HUES64 (cell line): ENCODE data around the gene PPIL6.

Experiments used
- H3K27ac ChIP-seq: 2 replicates; pipeline ENCODE4 v1.7.0; 2013; ENCODE audit warnings: low read depth, low read length, inconsistent platforms
- H3K27me3 ChIP-seq: 2 replicates; pipeline ENCODE4 v1.6.1; 2013; ENCODE audit warnings: mild to moderate bottlenecking, low read length; ENCODE audit not compliant: insufficient read depth
- H3K36me3 ChIP-seq: 2 replicates; pipeline ENCODE4 v1.6.1; 2013; ENCODE audit warnings: mild to moderate bottlenecking, low read length; ENCODE audit not compliant: insufficient read depth
- H3K4me1 ChIP-seq: 2 replicates; pipeline ENCODE4 v1.6.1; 2013; ENCODE audit warnings: mild to moderate bottlenecking, low read length, moderate library complexity; ENCODE audit not compliant: insufficient read depth
- H3K4me3 ChIP-seq: 2 replicates; pipeline ENCODE4 v1.5.1; 2013; ENCODE audit warnings: mild to moderate bottlenecking, low read length, moderate library complexity
- H3K9ac ChIP-seq: 2 replicates; pipeline ENCODE4 v1.6.1; 2013; ENCODE audit warnings: mild to moderate bottlenecking, low read depth, low read length
- H3K9me3 ChIP-seq: 2 replicates; pipeline ENCODE4 v1.6.1; 2013; ENCODE audit warnings: low read depth, low read length; ENCODE audit not compliant: insufficient read depth
- WGBS: fragments of 150-250, 120-280 bp; methylation state at CpG from one replicate; pipeline ENCODE4 v1.1.7; 2013; ENCODE audit warnings: missing lambda C conversion rate; 5-methylcytosine and 5-hydroxymethylcytosine counted together

PPIL6 gene

GRCh38 chr6:109455437-109456110, 15.1 kb upstream of the PPIL6 start, which contains the start of gene MICAL1:
Gene MICAL1 (minus strand): TSS chr6:109455772. CDS start chr6:109454196, 1,576 bp downstream.
- H3K27me3 ChIP-seq: no peaks in the 10 kb centered on the region
- peak within 1 kb of the TSS; percentile 69 for H3K9ac ChIP-seq
- WGBS: under 1% methylated on average over 59 of the region's 70 CpGs
- no peaks in the 10 kb centered on the region for H3K9me3 ChIP-seq
- H3K4me3 ChIP-seq: peak within 1 kb of the TSS; percentile 86
- peaks cover 24% of the 10 kb centered on the region for H3K4me1 ChIP-seq
- peak within 1 kb of the TSS; percentile 57; the same call in 1 of the 2 replicates for H3K27ac ChIP-seq
- H3K36me3 ChIP-seq: peaks cover 27% of the 10 kb centered on the region

- H3K9me3 ChIP-seq: no peaks in the 10 kb centered on the region
- H3K9ac ChIP-seq: peak overlapping the region; percentile 69
- 4% methylated on average over 48 of the region's 48 CpGs for WGBS
- peaks cover 24% of the 10 kb centered on the region for H3K4me1 ChIP-seq
- peaks cover 32% of the 10 kb centered on the region for H3K36me3 ChIP-seq
- H3K4me3 ChIP-seq: peak overlapping the region; percentile 86
- H3K27me3 ChIP-seq: no peaks in the 10 kb centered on the region
- peak overlapping the region; percentile 57; the same call in 1 of the 2 replicates for H3K27ac ChIP-seq
Observed at GRCh38 chr6:109454496-109455436, 14.3 kb upstream of the PPIL6 start.

- H3K4me1 ChIP-seq: peaks cover 24% of the 10 kb centered on the region
- no peaks in the 10 kb centered on the region for H3K27me3 ChIP-seq
- 93% methylated on average over 27 of the region's 27 CpGs for WGBS
- H3K4me3 ChIP-seq: peak overlapping the region; percentile 86
- H3K9me3 ChIP-seq: no peaks in the 10 kb centered on the region
- no peak overlapping the region for H3K27ac ChIP-seq
- peak overlapping the region; percentile 50; the same call in 1 of the 2 replicates for H3K9ac ChIP-seq
- peaks cover 33% of the 10 kb centered on the region for H3K36me3 ChIP-seq
Observed at GRCh38 chr6:109453594-109454495, 13.4 kb upstream of the PPIL6 start.

- Histone ChIP-seq H3K4me3 (no peak overlapping the region), H3K9ac (no peak overlapping the region), H3K36me3 (peaks cover 35% of the 10 kb centered on the region), H3K27ac (no peak overlapping the region), H3K27me3 (no peaks in the 10 kb centered on the region), H3K9me3 (no peaks in the 10 kb centered on the region), H3K4me1 (peaks cover 24% of the 10 kb centered on the region)
- WGBS: 94% methylated on average over 2 of the region's 2 CpGs
Observed at GRCh38 chr6:109453156-109453555, 12.7 kb upstream of the PPIL6 start.

- Histone ChIP-seq H3K27ac (no peak overlapping the region), H3K9ac (no peak overlapping the region), H3K4me3 (no peak overlapping the region), H3K4me1 (peaks cover 15% of the 10 kb centered on the region), H3K36me3 (peaks cover 35% of the 10 kb centered on the region), H3K27me3 (no peaks in the 10 kb centered on the region), H3K9me3 (no peaks in the 10 kb centered on the region)
- 92% methylated on average over 9 of the region's 9 CpGs for WGBS
Observed at GRCh38 chr6:109452181-109452580, 11.8 kb upstream of the PPIL6 start.

GRCh38 chr6:109451376-109451775, 10.9 kb upstream of the PPIL6 start:
- Histone ChIP-seq H3K36me3 (peaks cover 43% of the 10 kb centered on the region), H3K9me3 (no peaks in the 10 kb centered on the region), H3K27ac (no peak overlapping the region), H3K9ac (no peak overlapping the region), H3K4me1 (peaks cover 7% of the 10 kb centered on the region), H3K27me3 (no peaks in the 10 kb centered on the region), H3K4me3 (no peak overlapping the region)
- WGBS: 93% methylated on average over 7 of the region's 7 CpGs

- H3K27ac ChIP-seq: no peak overlapping the region
- H3K27me3 ChIP-seq: no peaks in the 10 kb centered on the region
- peaks cover 49% of the 10 kb centered on the region for H3K36me3 ChIP-seq
- no peak overlapping the region for H3K4me3 ChIP-seq
- H3K9ac ChIP-seq: no peak overlapping the region
- H3K9me3 ChIP-seq: no peaks in the 10 kb centered on the region
- peaks cover 6% of the 10 kb centered on the region; the same call in 1 of the 2 replicates for H3K4me1 ChIP-seq
- 99% methylated on average over 3 of the region's 3 CpGs for WGBS
Observed at GRCh38 chr6:109450801-109451200, 10.4 kb upstream of the PPIL6 start.

GRCh38 chr6:109449795-109450673, 9.6 kb upstream of the PPIL6 start:
- Histone ChIP-seq H3K4me1 (peaks cover 6% of the 10 kb centered on the region; the same call in 1 of the 2 replicates), H3K27me3 (no peaks in the 10 kb centered on the region), H3K4me3 (no peak overlapping the region), H3K27ac (no peak overlapping the region), H3K9me3 (no peaks in the 10 kb centered on the region), H3K9ac (no peak overlapping the region), H3K36me3 (peaks cover 56% of the 10 kb centered on the region)
- 90% methylated on average over 16 of the region's 16 CpGs for WGBS

- WGBS: 95% methylated on average over 19 of the region's 19 CpGs
- Histone ChIP-seq H3K4me3 (no peak overlapping the region), H3K4me1 (peaks cover 2% of the 10 kb centered on the region; the same call in 1 of the 2 replicates), H3K27me3 (no peaks in the 10 kb centered on the region), H3K36me3 (peaks cover 64% of the 10 kb centered on the region), H3K27ac (no peak overlapping the region), H3K9ac (no peak overlapping the region), H3K9me3 (no peaks in the 10 kb centered on the region)
Observed at GRCh38 chr6:109449064-109449794, 8.8 kb upstream of the PPIL6 start.
